ENCODE results near the gene VWA8. TPM values are rescaled to one million over a fixed set of nuclear protein-coding genes. Genes with fewer than 3 reads are reported as not detected.

Gene VWA8
- total and polyA plus RNA-seq, 7 donors: 3.0 to 37.5 (median 24.7) TPM

DNA sequence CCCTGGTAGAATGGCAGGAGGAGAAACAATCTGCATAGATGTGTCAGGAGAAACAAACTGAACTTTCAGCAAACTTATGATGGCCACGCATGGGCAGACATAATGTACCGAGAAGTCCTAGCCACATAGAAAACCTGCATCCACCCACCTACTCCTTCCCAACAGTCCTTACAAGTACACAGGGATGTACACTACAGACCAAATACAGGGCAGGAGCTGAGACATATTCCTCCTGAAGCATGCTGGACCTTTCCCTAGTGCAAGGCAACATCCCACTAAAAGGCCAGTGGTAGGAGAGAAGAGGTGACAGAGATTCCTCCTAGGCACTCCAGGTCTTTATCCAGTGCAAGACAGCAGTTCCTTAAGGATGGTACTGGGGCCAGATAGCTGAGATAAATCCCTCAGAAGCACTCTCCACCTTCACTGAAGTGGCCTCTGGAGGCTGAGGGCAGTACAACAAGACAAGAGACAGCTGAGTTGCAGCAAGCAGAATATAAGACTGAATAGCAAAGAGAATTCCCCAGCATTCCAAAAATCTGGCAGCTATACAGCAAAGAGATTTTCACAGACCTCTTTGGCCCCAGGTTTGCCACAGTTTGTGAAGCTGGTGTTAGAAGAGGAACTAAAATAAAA lies 18.3 kb downstream of the VWA8 start:
- DNase-seq: no peak
- Histone ChIP-seq H3K4me1 (peaks cover 0 to 2% (median 0%) of the 10 kb centered on the region in 4 donors), H3K9me3 (peaks cover 0 to 3% (median 1%) of the 10 kb centered on the region in 4 donors), H3K27ac (no peak overlapping the region), H3K4me3 (no peak overlapping the region), H3K27me3 (no peaks in the 10 kb centered on the region), H3K36me3 (peaks cover 0 to 11% (median 0%) of the 10 kb centered on the region in 4 donors)
- TF ChIP-seq POLR2AphosphoS5 (IDR thresholded peaks at IDR 0.05): no peak
- TF ChIP-seq EP300 (IDR thresholded peaks at IDR 0.05): no peak
- no peak for TF ChIP-seq POLR2A (IDR thresholded peaks at IDR 0.05)
- TF ChIP-seq, protein P1, sequence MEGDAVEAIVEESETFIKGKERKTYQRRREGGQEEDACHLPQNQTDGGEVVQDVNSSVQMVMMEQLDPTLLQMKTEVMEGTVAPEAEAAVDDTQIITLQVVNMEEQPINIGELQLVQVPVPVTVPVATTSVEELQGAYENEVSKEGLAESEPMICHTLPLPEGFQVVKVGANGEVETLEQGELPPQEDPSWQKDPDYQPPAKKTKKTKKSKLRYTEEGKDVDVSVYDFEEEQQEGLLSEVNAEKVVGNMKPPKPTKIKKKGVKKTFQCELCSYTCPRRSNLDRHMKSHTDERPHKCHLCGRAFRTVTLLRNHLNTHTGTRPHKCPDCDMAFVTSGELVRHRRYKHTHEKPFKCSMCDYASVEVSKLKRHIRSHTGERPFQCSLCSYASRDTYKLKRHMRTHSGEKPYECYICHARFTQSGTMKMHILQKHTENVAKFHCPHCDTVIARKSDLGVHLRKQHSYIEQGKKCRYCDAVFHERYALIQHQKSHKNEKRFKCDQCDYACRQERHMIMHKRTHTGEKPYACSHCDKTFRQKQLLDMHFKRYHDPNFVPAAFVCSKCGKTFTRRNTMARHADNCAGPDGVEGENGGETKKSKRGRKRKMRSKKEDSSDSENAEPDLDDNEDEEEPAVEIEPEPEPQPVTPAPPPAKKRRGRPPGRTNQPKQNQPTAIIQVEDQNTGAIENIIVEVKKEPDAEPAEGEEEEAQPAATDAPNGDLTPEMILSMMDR (IDR thresholded peaks at IDR 0.05): no peak
- intact Hi-C loops (cut with DNase I): no loop called here
- WGBS, 2 donors: 89 to 99% methylated on average over 2 of the region's 2 CpGs

DNA sequence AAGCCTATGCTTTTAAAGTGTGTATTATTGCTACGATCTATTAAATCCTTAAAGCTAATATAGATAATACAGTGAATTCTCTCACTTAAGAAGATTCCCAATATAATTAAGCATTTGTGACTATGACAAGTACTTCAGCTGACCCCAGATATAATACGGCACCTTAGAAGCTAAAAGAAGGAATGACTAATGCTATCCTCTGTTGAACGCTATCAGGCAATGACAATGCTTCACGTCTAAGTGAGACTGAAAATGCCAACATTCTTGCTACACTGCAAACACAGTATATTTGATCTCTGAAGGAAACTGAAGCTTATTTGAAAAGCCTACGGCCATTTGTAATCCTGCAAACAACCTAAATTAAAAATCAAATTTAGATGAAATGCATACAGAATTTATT lies 19.7 kb downstream of the VWA8 start:
- H3K36me3 ChIP-seq: no peaks in the 10 kb centered on the region
- peaks cover 0 to 3% (median 1%) of the 10 kb centered on the region in 4 donors for H3K9me3 ChIP-seq
- intact Hi-C loops (cut with DNase I): no loop called here
- peaks cover 0 to 2% (median 0%) of the 10 kb centered on the region in 4 donors for H3K4me1 ChIP-seq
- H3K4me3 ChIP-seq: no peak overlapping the region
- no peak for TF ChIP-seq POLR2A (IDR thresholded peaks at IDR 0.05)
- no peak for TF ChIP-seq EP300 (IDR thresholded peaks at IDR 0.05)
- TF ChIP-seq, protein P1 (IDR thresholded peaks at IDR 0.05): no peak
- no peak for TF ChIP-seq POLR2AphosphoS5 (IDR thresholded peaks at IDR 0.05)
- H3K27ac ChIP-seq: no peak overlapping the region
- DNase-seq: no peak
- H3K27me3 ChIP-seq: no peaks in the 10 kb centered on the region
- WGBS, 2 donors: 95% methylated on average over 5 of the region's 5 CpGs

DNA sequence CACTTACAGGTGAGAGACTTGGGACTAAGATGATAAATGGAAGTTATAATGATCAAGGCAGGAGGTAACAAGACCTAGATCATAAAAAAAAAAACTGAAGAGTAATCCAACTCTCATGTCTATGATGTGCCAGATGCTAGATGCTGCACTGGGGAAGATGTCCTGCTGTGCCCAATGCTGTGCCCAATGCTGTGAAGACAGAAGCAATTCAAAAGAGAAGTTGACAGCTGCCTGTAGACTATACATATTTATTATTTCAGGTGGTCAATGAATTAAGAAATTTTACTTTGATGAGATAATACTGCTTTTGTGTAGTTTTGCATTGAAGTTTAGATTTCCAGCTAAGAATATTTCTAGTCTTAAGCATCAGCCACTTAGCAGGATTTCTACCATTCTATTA lies 21.5 kb downstream of the VWA8 start:
- intact Hi-C loops (cut with DNase I): no loop called here
- Histone ChIP-seq H3K36me3 (no peaks in the 10 kb centered on the region), H3K9me3 (no peaks in the 10 kb centered on the region), H3K4me3 (no peak overlapping the region), H3K27ac (no peak overlapping the region), H3K27me3 (no peaks in the 10 kb centered on the region), H3K4me1 (peaks cover 0 to 2% (median 0%) of the 10 kb centered on the region in 4 donors)
- TF ChIP-seq POLR2A (IDR thresholded peaks at IDR 0.05) (no peak), EP300 (IDR thresholded peaks at IDR 0.05) (no peak), POLR2AphosphoS5 (IDR thresholded peaks at IDR 0.05) (no peak)
- TF ChIP-seq, protein P1 (IDR thresholded peaks at IDR 0.05): no peak
- DNase-seq: no peak

DNA sequence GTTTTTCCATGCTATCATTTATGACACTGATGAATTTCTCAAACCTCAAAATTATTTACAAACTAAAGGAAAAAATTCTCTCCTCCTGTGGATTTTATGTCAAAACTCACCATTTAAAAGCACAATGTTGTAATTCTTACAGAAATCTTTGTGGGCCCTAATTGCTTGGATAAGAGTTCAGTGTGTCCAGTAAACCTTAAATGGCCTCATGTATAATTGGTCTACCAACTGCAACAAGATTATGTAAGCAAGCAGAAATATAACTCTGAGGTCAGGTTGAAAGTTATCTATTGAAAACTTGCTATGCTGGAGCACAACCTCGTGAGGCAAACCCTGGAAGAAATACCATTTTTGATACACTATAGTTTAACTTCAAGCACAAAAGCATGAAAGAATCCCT lies 22.0 kb downstream of the VWA8 start:
- WGBS, 2 donors: 74 to 75% methylated on average over 1 of the region's 1 CpG
- H3K27ac ChIP-seq: no peak overlapping the region
- no peaks in the 10 kb centered on the region for H3K27me3 ChIP-seq
- H3K4me3 ChIP-seq: no peak overlapping the region
- H3K4me1 ChIP-seq: peaks cover 0 to 2% (median 0%) of the 10 kb centered on the region in 4 donors
- H3K36me3 ChIP-seq: no peaks in the 10 kb centered on the region
- DNase-seq: no peak
- TF ChIP-seq POLR2A (IDR thresholded peaks at IDR 0.05) (no peak), POLR2AphosphoS5 (IDR thresholded peaks at IDR 0.05) (no peak), EP300 (IDR thresholded peaks at IDR 0.05) (no peak)
- TF ChIP-seq, protein P1 (IDR thresholded peaks at IDR 0.05): no peak
- H3K9me3 ChIP-seq: no peaks in the 10 kb centered on the region
- intact Hi-C loops (cut with DNase I): no loop called here

DNA sequence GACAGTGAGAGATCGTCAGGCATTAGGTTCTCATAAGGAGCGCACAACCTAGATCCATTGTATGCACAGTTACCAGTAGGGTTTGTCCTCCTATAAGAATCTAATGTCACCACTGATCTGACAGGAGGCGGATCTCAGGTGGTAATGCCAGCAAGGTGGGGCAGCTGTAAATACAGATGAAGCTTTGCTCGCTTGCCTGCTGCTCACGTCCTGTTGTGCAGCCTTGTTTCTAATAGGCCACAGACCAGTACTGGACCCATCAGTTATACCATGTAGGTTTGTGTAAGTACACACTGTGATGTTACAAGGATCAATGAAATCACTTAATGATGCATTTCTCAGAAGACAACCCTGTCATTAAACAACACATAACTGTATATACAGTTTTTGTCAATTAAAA lies 23.5 kb downstream of the VWA8 start:
- WGBS, 2 donors: 82 to 96% methylated on average over 5 of the region's 5 CpGs
- DNase-seq: no peak
- intact Hi-C loops (cut with DNase I): no loop called here

More for the DNA sequence above, 23.5 kb downstream of the VWA8 start:
- TF ChIP-seq, protein P1 (IDR thresholded peaks at IDR 0.05): no peak
- TF ChIP-seq POLR2AphosphoS5 (IDR thresholded peaks at IDR 0.05) (no peak), EP300 (IDR thresholded peaks at IDR 0.05) (no peak), POLR2A (IDR thresholded peaks at IDR 0.05) (no peak)
- no peaks in the 10 kb centered on the region for H3K9me3 ChIP-seq
- H3K27me3 ChIP-seq: no peaks in the 10 kb centered on the region
- no peaks in the 10 kb centered on the region for H3K36me3 ChIP-seq
- H3K4me3 ChIP-seq: no peak overlapping the region
- H3K27ac ChIP-seq: no peak overlapping the region
- peaks cover 0 to 2% (median 0%) of the 10 kb centered on the region in 4 donors for H3K4me1 ChIP-seq
